Kidney capillary endothelial cell (primary cell): ENCODE results near the gene TBC1D3.
"Not testable (repeated sequence)": the region's sequence is repeated elsewhere in the genome, so short reads cannot be mapped to it uniquely, and the experiment has no call there.

Experiments
- DNase-seq: peaks from one replicate; pipeline ENCODE4 v3.0.0-alpha.2; 2018; ENCODE audit warnings: low spot score

TBC1D3 gene

GRCh38 chr17:38192455-38192854, at the start of gene TBC1D3:
TSS of gene TBC1D3 (minus strand) at chr17:38192555. CDS start at chr17:38191029, 1,526 bp downstream.
- not testable (repeated sequence) for DNase-seq

DNA sequence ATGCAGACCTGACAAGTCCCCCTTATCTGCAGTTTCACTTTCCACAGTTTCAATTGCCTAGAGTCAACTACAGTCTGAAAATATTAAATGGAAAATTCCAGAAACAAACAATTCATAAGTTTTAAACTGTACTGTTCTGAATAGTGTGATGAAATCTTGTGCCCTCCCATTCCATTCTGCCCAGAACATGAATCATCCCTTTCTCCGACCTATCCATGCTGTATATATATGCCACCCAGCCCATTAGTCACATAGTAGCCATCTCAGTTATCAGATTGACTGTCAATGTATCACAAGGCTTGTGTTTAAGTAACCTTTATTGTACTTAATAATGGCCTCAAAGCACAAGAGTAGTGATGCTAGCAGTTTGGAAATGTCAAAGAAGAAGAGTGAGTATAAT, 40.4 kb upstream of the TBC1D3 start:
- not testable (repeated sequence) for DNase-seq

DNA sequence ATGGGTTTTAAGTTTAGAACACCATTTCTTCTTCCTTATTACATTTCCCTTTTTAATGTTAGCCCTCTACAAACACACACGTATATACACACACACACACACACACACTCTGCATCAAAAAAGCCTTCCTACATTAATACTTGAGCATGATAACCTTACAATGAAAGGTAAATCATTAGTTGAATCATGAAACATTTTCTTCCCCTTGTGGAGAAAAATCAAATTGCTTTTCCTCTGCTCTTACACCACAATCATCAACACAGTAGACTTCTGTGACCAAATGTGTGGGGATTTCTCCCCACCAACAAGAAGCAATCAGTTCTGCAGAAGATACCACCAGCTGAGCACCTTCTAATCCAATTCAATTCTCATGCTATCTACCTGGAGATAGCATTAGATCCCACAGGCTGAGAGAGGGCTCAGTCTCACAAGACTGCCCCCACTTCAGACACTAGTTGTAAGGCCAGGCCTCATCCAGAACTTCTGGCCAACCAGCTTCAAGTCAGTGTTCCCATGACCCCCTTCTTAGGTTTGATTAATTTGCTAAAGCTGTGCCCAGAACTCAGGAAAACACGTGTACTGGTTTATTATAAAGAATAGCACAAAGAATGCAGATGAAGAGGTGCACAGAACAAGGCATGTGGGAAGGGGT, 33.6 kb upstream of the TBC1D3 start:
- DNase-seq: not testable (repeated sequence)

DNA sequence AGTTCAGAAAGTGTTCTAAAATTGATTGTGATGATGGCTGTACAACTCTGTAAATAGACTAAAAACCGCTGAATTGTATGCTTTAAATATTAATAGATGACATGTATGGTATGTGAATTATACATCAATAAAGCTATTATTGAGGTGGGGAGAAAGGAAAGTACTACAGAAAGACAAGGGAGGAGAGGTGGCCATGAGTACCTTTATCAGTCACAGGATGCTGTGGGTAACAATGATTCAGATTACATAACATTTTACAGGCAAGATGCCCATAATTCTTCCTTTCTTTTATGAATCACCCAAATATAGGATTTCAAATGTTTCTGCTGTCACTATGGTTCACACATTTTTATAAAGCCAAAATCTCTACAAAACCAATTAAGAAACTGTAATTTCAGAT, 28.5 kb upstream of the TBC1D3 start:
- DNase-seq: not testable (repeated sequence)

DNA sequence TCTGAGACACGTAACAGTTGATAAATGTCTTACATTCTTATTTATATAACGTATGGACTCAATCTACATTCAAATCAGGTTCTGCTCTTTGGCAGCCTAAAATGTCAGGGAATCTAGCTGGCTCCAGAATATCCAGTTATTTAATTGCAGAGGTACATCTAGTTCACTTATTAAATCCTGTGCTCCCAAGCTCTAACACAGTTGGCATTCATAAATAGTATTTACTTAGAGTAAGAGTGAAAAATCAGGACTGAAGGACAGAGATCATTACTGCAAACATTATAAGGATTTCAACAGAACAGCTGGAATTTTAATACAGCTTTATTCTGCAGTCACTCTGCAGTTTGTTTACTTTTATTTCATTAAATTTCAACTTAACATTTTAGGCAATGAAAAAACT, 7.9 kb upstream of the TBC1D3 start:
- DNase-seq: not testable (repeated sequence)

DNA sequence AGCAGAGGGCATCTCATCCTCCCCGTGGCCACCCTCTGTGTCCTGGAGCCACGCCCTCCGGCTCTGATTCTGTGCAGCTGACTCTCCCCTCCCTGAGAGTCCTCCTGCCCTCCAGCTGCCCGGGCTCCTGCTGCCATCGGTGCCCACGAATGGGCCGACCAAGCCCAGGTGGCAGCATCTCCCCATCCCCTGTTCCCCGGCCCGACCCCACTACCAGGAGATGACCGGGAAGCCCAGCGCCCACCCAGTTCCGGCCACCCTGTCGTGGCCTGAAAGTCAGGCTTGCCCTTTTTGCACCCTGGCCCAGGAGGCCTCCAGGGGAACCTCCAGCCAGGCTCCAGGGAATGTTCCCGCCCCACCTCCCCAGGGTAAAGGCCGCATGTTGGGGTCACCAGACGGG, 57.5 kb downstream of the TBC1D3 start:
- DNase-seq: not testable (repeated sequence)
